ENCODE data around the gene IGBP1.

DNA sequence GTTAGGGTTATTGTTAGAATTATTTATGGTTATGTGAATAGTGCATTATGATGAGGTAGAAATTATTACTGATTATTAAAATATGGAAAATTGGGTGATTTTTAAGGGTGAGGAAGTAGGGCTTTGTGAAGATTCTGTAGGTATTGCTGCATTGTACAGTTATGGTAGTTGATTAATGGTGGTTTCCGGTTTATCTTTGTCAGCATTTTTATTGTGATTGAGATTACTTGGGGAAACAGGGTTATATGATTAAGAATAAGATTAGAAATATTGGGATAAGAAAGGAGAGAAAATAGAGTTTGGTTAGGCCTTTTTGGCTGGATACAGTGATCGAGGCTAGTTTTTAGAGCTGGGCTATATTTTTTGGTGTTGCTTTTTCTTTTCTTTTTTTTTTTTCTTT lies 8.6 kb upstream of the IGBP1 start:
- TF ChIP-seq, protein P1, sequence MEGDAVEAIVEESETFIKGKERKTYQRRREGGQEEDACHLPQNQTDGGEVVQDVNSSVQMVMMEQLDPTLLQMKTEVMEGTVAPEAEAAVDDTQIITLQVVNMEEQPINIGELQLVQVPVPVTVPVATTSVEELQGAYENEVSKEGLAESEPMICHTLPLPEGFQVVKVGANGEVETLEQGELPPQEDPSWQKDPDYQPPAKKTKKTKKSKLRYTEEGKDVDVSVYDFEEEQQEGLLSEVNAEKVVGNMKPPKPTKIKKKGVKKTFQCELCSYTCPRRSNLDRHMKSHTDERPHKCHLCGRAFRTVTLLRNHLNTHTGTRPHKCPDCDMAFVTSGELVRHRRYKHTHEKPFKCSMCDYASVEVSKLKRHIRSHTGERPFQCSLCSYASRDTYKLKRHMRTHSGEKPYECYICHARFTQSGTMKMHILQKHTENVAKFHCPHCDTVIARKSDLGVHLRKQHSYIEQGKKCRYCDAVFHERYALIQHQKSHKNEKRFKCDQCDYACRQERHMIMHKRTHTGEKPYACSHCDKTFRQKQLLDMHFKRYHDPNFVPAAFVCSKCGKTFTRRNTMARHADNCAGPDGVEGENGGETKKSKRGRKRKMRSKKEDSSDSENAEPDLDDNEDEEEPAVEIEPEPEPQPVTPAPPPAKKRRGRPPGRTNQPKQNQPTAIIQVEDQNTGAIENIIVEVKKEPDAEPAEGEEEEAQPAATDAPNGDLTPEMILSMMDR (conservative IDR thresholded peaks at IDR 0.05; ENCODE audit: low read depth, low read length): no peak
- no peak for TF ChIP-seq EZH2 (IDR thresholded peaks at IDR 0.05; ENCODE audit: borderline replicate concordance, low read depth, low read length, poor library complexity, severe bottlenecking)
